Epithelial cell of esophagus (primary cell): ENCODE measurements around the gene ADRA2B.

Source experiments
- DNase-seq: peaks from one replicate; pipeline ENCODE4 v3.0.0; 2010; ENCODE audit warnings: low read depth
- H3K4me3 ChIP-seq: 2 replicates; pipeline ENCODE4 v1.5.1; 2011; ENCODE audit warnings: mild to moderate bottlenecking, low read length, control low read depth
- CTCF ChIP-seq: IDR thresholded peaks from 2 replicates; pipeline ENCODE4 v1.5.1; 2011; ENCODE audit warnings: low read depth, mild to moderate bottlenecking, low read length, control low read depth, inconsistent platforms; ENCODE audit not compliant: insufficient read depth; ENCODE audit errors: missing control alignments

The ADRA2B gene

GRCh38 chr2:96158554-96158940, 42.2 kb upstream of the ADRA2B start:
- no peak for DNase-seq
- H3K4me3 ChIP-seq = no peak overlapping the region
- TF ChIP-seq CTCF = no peak

- no peak for DNase-seq
- no peak for TF ChIP-seq CTCF
Observed at GRCh38 chr2:96157649-96158553, 41.5 kb upstream of the ADRA2B start.

GRCh38 chr2:96156926-96157648, 40.7 kb upstream of the ADRA2B start:
- no peak for TF ChIP-seq CTCF
- H3K4me3 ChIP-seq = no peak overlapping the region
- DNase-seq = no peak

More at GRCh38 chr2:96157649-96158553, 41.5 kb upstream of the ADRA2B start:
- no peak overlapping the region for H3K4me3 ChIP-seq

GRCh38 chr2:96156011-96156820, 39.8 kb upstream of the ADRA2B start:
- no peak overlapping the region for H3K4me3 ChIP-seq
- TF ChIP-seq CTCF = no peak
- no peak for DNase-seq

GRCh38 chr2:96154506-96155380, 38.4 kb upstream of the ADRA2B start:
- no peak for DNase-seq
- no peak overlapping the region for H3K4me3 ChIP-seq
- TF ChIP-seq CTCF = no peak

- no peak overlapping the region for H3K4me3 ChIP-seq
- DNase-seq = no peak
- TF ChIP-seq CTCF = no peak
Observed at GRCh38 chr2:96153991-96154431, 37.6 kb upstream of the ADRA2B start.
